ENCODE results near the gene NF1. TPM values are rescaled to one million over a fixed set of nuclear protein-coding genes. Genes with fewer than 3 reads are reported as not detected.
"Not testable (repeated sequence)": the region's sequence is repeated elsewhere in the genome, so short reads cannot be mapped to it uniquely, and the experiment has no call there.

The NF1 gene
- total RNA-seq, 1 experiment from 2014 or later, result 15.1 TPM

DNA sequence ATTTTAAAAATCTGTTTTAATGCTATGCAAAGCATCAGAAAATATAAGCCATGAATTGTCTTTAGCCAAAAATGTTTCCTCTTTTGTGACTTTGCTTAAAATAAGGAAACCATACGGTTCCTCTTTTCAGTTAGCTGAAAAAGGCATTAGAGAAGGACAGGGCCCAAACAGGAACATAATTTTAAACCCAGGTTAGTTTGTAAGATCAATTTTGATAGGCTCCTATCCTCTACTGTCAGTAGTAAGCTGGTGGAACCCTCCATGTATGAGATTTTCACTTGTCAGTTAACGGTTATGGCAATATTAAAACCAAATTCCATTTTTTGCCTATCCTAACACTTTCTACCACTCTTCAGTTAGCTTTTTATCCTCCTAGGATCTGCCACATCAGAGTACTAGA lies 214.8 kb downstream of the NF1 start:
- DNase-seq (ENCODE audit: low spot score), result no peak
- in situ Hi-C loops (cut with HindIII; ENCODE audit: low sequenced_read_pairs), result no loop called here

DNA sequence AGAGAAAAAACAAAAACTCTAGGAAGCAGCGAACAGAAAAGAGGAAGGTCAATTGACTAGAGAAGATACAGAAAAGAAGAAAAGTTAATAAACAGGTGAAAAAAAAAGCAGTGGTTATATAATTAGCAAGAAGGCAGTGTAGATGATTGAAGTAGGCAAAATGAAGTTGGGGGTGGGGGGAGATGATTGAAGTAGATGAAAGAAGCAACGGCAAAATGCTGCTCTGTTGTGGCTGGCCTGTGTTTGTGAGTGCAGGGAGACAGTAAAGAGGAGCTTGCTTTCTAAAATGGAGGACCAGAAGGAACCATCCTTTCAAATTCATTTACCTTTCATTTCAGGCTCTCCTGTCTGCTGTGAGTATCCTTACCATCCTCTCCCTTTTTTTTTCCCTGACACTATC lies 215.5 kb downstream of the NF1 start:
- in situ Hi-C loops (cut with HindIII; ENCODE audit: low sequenced_read_pairs), result no loop called here
- no peak for DNase-seq (ENCODE audit: low spot score)

DNA sequence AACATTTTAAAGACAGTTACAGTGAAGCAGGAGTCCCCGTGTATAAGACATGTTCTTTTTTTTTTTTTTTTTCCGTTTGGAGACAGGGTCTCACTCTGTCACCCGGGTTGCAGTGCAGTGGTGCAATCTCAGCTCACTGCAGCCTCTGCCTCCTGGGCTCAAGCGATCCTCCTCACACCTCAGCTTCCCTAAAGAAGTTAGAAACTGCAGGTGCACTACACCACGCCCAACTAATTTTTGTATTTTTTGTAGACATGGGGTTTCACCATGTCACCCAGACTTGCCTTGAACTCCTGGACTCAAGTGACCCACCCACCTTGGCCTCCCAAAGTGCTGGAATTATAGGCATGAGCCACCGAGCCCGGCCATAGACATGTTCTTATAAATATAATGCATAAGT lies 216.1 kb downstream of the NF1 start:
- in situ Hi-C loops (cut with HindIII; ENCODE audit: low sequenced_read_pairs), result no loop called here
- no peak for DNase-seq (ENCODE audit: low spot score)

DNA sequence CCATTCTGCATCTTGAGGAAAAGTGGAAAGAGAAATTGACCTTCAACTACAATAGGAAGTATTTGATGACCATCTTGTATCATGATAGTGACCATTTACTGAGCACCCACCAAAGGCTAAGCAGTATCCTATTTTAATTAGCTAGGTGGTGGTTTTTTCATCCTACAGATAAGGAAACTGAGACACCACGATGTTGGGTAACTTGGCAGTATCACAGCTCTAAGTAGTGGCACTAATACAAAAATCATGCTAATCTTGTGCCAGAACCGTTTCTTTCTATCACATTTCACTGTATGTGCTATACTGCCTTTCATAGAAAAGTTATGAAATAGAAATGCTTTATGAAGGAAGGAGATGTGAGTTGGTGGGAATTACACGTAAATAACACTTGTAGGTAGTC lies 216.7 kb downstream of the NF1 start:
- DNase-seq (ENCODE audit: low spot score), result no peak
- in situ Hi-C loops (cut with HindIII; ENCODE audit: low sequenced_read_pairs), result no loop called here

DNA sequence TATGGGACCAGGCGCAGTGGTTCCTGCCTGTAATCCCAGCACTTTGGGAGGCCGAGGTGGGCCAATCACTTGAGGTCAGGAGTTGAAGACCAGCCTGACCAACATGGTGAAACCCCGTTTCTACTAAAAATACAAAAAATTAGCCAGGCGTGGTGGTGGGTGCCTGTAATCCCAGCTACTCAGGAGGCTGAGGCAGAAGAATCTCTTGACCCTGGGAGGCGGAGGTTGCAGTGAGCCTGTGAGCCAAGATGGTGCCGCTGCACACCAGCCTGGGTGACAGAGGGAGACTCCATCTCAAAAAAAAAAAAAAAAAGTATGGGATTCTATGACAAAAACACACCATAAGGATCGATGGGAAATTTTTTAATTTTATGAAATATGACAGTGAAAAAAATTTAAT lies 217.4 kb downstream of the NF1 start:
- DNase-seq (ENCODE audit: low spot score); in situ Hi-C loops (cut with HindIII; ENCODE audit: low sequenced_read_pairs): not testable (repeated sequence)

DNA sequence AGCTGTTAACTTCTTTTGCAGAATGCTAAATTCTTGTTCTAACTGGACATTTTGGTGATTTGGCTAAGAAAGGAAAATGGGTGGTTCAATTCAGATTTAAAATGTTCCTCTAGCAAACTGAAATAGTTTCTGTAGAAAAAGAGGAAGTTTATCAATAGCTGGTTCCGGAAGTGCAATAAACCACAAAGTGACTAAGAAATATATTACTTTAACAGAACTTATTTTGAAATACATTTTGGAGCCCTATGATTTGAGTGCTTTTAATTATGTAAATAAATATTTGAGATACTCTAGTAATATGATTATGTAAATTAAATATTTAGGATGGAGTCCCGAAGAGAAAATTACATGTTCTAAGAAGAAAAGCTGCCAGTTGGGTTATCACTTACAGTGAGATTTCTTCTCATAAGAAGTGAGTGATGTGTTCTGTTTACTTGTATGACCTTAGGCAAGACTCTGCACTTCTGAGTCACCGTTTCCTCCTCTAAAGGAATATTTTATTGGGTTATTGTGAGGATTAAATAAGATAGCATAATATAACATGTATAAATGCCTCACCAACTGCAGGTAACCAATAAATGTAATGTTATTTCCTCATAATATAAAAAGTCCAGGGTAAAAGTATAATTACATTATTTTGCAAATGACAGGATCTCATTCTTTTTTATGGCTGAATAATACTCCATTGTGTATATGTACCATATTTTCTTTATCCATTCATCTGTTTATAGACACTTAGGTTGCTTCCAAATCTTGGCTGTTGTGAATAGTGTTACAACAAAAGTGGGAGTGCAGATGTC lies 219.4 kb downstream of the NF1 start, which contains the start of gene EVI2B:
Gene EVI2B, minus strand, starts transcription at position 73 of the 800 bp plus-strand sequence. CDS start 8,445 bp downstream, outside the sequence.
- no peak for DNase-seq (ENCODE audit: low spot score)
- in situ Hi-C loops (cut with HindIII; ENCODE audit: low sequenced_read_pairs), result no loop called here

GRCh38 chr17:31314782-31315100 lies 220.0 kb downstream of the NF1 start:
- DNase-seq (ENCODE audit: low spot score), result no peak
- in situ Hi-C loops (cut with HindIII; ENCODE audit: low sequenced_read_pairs), result no loop called here

- peak; percentile 89 for DNase-seq (ENCODE audit: low spot score)
- in situ Hi-C loops (cut with HindIII; ENCODE audit: low sequenced_read_pairs), result no loop called here
Measured at GRCh38 chr17:31318298-31318801, 223.6 kb downstream of the NF1 start.

DNA sequence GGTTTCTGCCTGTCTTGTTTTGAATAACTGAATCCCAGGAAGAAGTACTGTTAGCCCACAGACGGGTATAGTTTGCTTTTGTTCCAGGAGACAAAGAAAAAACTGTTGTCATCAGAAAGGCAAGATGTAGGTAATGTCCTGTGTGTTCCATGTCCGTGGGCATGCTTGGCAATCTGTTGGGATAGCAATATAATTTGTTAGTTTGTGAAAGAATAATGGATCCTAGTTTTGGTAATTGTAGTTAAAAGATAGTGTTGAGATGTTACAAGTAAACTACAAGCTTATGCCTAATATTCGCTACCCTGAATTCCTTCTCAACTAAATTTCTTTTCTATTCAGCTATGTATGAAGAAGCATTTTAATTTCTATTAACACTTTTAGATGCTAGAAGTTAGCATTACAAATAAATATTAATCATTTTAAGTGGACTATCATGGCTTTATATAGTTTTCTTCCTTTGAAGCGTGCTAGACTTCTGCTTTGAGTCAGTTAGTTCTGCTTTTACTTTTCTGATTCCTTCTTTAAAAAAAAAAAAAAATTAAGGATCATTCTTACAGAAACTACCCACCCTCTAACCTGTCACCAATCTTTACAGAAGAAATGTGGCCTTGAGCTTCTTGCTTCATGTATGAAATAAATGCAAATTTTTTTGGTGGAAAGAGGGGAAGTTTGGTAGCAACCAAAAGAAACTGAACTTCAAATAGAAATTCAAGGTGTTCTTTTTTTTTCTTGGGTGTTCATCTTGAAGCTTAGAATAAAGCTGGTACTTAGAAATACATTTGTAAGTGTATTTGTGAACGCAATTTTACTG lies 224.3 kb downstream of the NF1 start:
- DNase-seq (ENCODE audit: low spot score), result peak; percentile 71
- in situ Hi-C loops (cut with HindIII; ENCODE audit: low sequenced_read_pairs), result no loop called here

DNA sequence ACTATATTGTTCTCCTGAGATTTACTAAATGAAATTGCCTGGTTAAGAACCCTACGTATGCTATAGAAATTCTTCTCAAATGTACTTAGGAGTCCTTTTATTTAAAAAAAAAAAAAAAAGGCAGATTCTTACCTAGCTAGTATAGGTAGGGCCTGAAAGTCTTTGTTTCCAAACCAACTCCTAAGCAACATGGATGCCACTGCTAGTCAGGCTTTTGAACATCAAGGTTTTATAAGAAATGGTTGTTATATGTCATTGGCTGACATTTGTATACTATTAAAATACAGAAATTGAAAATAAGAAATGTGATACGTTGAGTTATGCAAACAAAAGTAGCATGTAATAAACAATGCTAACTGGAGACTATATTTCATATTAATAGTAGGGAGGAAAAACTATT lies 225.5 kb downstream of the NF1 start:
- in situ Hi-C loops (cut with HindIII; ENCODE audit: low sequenced_read_pairs), result no loop called here

DNA sequence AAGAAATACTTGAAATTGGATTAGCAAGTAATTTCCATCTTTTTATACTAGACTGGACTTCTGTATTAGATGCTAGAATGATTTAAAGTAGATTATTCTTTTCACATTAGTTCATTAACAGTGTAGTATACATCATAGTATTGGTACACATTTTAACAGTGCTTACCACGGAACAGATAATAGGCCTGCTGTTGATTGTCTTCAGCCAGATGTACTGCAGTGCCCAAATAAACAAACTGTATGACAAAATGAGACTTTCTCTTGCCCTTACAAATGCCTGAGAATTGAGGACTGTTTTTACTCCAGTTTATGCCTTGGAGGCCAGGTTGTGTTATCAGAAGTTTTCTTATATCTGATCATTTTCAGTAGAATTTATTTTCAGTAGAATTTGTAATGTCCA lies 226.0 kb downstream of the NF1 start:
- in situ Hi-C loops (cut with HindIII; ENCODE audit: low sequenced_read_pairs), result no loop called here
- DNase-seq (ENCODE audit: low spot score), result no peak

More for the DNA sequence above, 225.5 kb downstream of the NF1 start:
- DNase-seq (ENCODE audit: low spot score), result no peak

- DNase-seq (ENCODE audit: low spot score), result no peak
- in situ Hi-C loops (cut with HindIII; ENCODE audit: low sequenced_read_pairs), result no loop called here
Measured at GRCh38 chr17:31321481-31321880, 226.7 kb downstream of the NF1 start, which contains the start of gene EVI2A. EVI2A (minus strand) TSS chr17:31321622; CDS start chr17:31319013, 2,609 bp downstream.

DNA sequence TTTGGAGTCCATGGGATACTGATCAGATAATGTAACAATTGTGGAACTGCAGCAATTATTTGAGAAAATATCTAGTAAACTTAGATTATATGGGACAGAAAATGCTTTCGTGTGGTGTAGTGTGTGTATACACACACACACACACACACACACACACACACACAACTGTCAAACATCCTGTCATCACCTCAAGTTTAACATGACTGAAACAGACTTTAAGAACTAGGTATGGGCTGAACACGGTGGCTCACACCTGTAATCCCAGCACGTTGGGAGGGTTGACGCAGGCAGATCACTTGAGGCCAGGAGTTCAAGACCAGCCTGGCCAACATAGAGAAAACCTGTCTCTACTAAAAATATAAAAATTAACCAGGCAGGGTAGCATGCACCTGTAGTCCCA lies 227.2 kb downstream of the NF1 start:
- no peak for DNase-seq (ENCODE audit: low spot score)
- in situ Hi-C loops (cut with HindIII; ENCODE audit: low sequenced_read_pairs), result no loop called here

GRCh38 chr17:31323551-31323950 lies 228.8 kb downstream of the NF1 start:
- in situ Hi-C loops (cut with HindIII; ENCODE audit: low sequenced_read_pairs), result no loop called here
- no peak for DNase-seq (ENCODE audit: low spot score)

DNA sequence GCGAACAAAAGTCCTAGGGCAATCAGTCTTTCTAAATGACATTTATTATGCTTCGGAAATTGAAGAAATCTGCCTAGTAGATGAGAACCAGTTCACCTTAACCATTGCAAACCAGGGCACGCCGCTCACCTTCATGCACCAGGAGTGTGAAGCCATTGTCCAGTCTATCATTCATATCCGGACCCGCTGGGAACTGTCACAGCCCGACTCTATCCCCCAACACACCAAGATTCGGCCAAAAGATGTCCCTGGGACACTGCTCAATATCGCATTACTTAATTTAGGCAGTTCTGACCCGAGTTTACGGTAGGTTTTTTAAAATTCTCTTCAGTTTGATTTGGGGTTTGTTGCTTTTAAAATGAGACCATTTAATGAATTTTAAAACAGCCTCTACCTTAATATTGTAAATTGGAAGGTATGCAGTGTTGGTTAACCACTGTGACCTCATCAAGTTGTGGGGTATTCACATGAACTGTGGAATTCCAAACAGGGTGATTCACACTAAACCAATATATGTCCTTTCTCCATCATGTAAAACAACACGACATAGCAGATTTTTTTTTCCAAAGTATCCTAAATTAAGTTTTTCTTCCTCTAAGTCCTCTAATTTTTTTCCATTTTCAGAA lies 232.9 kb downstream of the NF1 start:
- in situ Hi-C loops (cut with HindIII; ENCODE audit: low sequenced_read_pairs), result no loop called here
- DNase-seq (ENCODE audit: low spot score), result no peak

GRCh38 chr17:31328160-31328535 lies 233.4 kb downstream of the NF1 start:
- in situ Hi-C loops (cut with HindIII; ENCODE audit: low sequenced_read_pairs), result no loop called here
- DNase-seq (ENCODE audit: low spot score), result no peak

GRCh38 chr17:31329221-31329620 lies 234.4 kb downstream of the NF1 start:
- in situ Hi-C loops (cut with HindIII; ENCODE audit: low sequenced_read_pairs), result no loop called here
- DNase-seq (ENCODE audit: low spot score), result no peak

GRCh38 chr17:31339906-31340661 lies 245.3 kb downstream of the NF1 start:
- in situ Hi-C loops (cut with HindIII; ENCODE audit: low sequenced_read_pairs), result no loop called here

GRCh38 chr17:31345191-31345747 lies 250.5 kb downstream of the NF1 start:
- DNase-seq (ENCODE audit: low spot score); in situ Hi-C loops (cut with HindIII; ENCODE audit: low sequenced_read_pairs): not testable (repeated sequence)

More at GRCh38 chr17:31339906-31340661, 245.3 kb downstream of the NF1 start:
- DNase-seq (ENCODE audit: low spot score), result no peak
